HL-60 (cell line): ENCODE measurements around the gene NR2C1.

Experiments
- REST ChIP-seq: IDR thresholded peaks from 2 replicates; pipeline ENCODE4 v1.6.1; 2012; ENCODE audit warnings: low read depth; ENCODE audit not compliant: insufficient replicate concordance
- TF ChIP-seq, protein P1 (sequence below): IDR thresholded peaks from one replicate; pipeline ENCODE4 v1.5.1; 2011; ENCODE audit warnings: low read length, control low read depth, inconsistent platforms; ENCODE audit not compliant: insufficient read depth

GRCh38 chr12:94982456-94982855 lies 91.0 kb downstream of the NR2C1 start:
- TF ChIP-seq, protein P1, sequence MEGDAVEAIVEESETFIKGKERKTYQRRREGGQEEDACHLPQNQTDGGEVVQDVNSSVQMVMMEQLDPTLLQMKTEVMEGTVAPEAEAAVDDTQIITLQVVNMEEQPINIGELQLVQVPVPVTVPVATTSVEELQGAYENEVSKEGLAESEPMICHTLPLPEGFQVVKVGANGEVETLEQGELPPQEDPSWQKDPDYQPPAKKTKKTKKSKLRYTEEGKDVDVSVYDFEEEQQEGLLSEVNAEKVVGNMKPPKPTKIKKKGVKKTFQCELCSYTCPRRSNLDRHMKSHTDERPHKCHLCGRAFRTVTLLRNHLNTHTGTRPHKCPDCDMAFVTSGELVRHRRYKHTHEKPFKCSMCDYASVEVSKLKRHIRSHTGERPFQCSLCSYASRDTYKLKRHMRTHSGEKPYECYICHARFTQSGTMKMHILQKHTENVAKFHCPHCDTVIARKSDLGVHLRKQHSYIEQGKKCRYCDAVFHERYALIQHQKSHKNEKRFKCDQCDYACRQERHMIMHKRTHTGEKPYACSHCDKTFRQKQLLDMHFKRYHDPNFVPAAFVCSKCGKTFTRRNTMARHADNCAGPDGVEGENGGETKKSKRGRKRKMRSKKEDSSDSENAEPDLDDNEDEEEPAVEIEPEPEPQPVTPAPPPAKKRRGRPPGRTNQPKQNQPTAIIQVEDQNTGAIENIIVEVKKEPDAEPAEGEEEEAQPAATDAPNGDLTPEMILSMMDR, result no peak
- TF ChIP-seq REST, result no peak
